ENCODE results near the gene FOXF1.

Gene FOXF1

GRCh38 chr16:86562356-86562755, 52.0 kb downstream of the FOXF1 start:
- DNase-seq: no peak

- DNase-seq: peak; percentile 33
These were observed 53.4 kb downstream of the FOXF1 start for GRCh38 chr16:86563469-86564345.
